CD1c-positive myeloid dendritic cell (primary cell): ENCODE results near the gene PDE9A.

Source experiments
- DNase-seq: peaks from one replicate; pipeline ENCODE4 v3.0.0-alpha.2; 2016; ENCODE audit errors: extremely low spot score

Gene PDE9A

DNA sequence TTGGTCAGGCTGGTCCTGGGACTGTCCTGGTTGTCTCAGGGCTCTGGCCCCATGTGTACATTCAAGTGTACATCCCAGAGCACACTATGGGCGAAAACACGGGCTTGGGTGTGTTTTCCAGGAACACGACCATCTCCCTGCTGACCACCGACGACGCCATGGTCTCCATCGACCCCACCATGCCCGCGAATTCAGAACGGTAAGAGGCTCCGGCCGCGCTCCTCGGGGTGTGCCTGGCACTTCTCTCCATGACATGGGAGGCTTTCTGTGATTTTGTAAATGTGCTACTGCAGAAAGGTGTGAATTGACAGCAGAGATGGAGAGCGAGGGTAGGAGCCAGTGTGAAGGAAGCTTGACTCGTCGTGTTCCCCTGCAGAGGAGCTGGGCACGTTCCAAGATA is 34.4 kb downstream of the PDE9A start:
- no peak for DNase-seq

DNA sequence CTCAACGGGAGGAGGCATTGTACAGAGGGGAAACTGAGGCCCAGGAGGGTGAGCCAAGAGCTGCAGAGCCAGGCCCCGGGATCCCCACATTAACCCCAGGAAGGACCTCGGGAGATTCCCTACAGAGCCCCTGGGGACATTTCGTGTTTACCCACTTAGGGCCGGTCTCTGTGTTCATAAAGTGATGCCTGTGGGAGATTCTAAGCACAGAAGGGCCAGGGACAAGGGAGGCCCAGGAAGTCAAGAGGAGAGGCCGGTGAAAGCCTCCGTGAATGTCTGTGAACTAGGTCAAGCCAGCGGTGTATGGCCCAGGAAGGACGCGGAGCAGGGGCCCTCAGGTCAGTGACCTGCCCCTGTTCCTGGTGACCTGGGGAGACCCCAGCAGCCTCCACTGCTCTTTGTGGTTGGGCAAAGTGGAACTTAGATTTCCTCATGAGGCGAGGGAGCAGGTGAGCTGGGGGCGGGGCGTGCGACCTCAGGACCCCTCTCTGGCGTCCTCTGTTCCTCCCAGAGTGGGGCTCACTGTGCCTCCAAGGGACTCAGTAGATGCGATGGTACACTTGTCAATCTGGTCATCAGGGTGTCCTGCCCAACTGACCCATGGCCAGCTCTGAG is 34.9 kb downstream of the PDE9A start:
- DNase-seq: no peak

DNA sequence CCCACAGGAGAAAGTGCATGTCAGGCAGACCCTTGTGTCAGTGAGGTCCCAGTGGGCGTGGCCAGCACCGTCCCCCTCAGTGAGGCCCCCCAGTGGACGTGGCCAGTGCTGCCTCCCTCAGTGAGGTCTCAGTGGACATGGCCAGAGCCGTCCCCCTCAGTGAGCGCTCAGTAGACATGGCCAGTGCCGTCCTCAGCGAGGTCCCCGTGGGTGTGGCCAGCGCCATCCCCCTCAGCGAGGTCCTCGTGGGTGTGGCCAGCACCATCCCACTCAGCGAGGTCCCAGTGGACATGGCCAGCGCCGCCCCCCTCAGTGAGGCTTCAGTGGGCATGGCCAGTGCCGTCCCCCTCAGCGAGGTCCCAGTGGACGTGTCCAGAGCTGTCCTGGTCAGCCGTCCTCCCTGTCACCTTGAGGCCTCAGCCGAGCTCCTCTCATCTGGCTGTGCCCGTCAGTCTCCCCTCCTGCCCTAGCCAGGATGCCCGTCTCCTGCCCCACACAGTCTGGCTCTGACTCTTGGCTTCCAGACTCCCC is 35.5 kb downstream of the PDE9A start:
- no peak for DNase-seq

DNA sequence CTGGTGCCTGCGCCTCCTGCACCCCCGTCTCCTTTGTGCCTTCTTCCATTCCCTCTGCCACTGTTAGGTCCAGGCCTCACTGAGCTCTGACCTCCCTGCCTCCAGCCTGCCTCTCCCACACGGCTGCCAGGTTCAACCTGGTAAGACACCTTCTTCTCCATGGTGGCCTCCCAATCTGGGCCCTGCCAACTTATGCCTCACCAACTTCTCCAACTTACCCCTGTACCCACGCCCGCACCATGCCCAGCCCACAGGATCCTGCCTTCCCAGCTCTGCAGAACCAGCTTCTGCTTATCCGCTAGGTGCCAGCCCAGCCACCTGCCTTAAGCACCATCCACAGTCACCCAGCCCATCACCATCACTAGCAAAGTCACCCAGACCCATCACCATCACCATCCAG is 37.2 kb downstream of the PDE9A start:
- DNase-seq: no peak

DNA sequence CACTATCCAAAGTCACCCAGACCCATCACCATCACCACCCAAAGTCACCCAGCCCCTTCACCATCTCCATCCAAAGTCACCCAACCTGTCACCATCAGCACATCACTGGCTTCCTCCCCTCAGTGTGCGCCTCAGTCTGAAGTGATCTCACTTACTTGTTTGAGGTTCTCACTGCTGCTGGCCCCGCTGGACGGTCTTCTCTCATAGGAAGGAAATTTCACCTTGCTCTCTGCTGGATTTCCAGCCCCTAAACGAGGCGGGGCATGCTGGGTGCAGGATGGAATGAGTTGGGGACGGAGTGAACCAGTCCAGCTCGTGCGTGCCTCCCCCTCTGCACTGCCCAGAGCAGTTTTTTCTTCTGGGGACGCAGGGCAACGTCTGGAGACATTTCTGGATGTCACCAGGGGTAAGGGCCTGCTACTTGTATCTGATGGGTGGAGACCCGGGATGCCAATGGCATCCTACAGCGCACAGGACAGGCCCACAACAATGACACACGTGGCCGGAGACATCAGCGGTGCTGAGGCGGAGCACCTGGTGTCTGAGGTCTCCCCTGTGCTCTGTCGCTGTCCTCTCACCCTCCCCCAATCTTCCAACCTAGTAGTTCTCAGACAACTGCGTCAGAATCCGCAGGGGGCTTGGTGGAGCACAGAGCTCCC is 38.6 kb downstream of the PDE9A start:
- no peak for DNase-seq

DNA sequence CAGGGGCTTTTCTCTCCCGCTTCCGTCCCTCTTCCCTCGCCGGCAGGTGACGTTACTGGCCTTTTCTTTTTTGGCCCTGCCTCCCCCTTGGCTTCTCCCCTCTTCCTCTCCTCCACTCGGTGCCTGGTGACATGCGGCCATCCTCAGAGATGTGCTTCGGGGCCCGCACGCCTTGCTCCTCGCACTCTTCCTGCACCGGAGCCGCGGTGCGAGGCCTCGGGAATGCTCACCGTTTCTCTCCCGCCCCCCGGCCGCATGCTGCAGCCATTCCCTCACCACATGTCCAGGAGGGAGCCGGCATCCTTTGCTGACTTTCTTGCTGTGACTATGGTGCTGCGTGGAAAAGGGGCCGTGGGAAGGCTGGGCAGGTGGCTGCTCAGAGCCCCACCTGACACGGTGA is 39.3 kb downstream of the PDE9A start:
- no peak for DNase-seq

DNA sequence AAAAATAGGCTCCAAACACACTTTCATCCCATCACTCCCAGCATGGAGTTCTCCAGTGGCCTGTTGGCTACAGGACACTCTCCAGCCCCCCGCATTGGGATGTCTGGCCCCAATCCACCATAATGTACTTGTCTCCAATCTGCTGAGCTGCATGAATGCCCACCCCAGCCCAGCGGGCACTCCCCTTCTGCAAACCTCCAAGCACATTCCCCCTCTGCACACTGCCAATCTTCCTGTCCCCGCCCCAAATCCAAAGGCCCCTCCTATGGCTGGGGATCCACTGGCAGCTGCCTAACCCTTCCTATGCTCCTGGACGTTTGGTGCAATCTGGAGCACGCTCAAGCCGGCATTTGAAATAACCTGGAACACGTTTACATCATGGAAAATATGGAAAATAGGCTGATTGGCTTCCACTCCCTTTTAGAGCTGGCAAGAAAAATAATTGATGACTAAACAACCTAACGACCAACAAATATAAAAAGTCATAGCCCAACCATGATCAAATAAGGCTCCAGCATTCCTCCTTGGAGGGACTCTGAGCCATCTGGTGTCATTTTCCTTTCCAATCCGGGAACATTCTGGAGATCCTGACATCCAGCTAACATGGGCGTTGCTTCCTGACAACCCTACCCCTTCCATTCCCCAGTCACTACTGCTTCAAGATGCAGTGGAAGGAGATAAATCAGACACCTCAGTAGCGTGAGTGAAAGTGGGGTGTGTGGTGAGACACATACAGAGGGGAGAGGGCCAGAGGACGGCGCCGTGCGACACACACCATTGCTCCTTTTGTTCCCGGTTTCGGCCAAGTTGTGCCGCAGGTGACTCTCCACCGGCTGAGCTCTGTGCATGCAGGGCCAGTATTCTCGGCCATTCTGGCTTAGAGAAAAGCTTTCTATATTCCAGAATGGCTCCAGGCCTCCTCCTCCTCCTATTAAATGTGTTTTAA is 41.6 kb downstream of the PDE9A start:
- DNase-seq: no peak

DNA sequence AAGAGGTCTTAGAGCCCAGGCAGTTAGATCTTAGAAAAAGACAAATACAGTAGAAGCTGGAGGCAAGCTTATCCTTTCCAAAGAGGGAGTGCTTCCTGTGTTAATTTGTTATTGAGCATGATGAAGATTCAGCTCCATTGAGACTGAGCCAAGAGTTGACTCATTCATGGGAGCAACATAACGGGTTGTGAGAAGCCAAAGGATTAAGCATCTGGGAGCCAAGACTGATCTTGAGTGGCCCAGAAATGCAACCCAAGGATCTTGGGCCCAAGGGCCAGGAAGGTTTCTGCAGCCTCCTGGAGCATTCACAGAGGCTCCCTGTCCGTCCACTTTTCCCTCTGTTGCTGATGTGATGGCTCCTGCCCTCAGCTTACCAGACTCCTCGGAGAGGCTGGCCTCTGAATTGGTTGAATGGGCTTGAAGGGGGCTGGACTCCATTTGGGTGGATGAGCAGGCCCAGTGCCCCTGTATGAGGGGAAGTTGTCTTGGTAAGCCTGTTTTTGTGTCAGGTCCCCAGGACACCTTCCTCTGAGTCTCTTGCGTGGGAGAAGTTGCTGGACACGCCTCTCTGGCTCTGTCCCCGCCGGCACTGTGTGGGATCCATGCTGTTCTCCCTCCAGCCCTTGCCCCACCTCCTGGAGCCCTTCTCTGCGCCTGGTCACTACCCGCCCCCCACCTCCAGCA is 42.4 kb downstream of the PDE9A start:
- no peak for DNase-seq

DNA sequence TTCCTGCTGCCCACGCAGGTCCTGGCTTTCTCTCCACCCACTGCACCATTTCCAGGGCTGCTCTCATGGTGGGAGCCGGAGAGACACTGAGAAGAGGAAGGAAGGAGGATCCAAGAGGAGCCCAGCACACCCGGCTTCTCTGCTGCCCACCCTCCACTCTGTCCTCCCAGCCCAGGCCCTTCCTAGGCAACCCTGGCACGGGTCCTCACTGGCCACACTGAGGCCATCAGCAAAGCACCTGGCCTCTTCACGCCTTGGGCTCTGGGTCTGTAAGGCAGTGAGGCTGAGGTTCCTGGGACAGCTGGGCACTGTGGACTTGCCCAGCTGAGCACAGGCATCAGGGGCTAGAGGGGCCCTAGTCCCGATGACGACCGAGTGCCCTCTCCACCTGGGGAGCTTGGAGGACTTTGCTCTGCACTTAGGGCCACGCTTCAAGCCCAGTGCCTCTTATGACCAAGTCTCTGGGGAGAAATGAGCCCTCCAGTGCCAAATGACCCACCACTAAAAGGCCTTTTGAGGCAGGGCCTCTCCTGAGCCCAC is 43.1 kb downstream of the PDE9A start:
- no peak for DNase-seq

DNA sequence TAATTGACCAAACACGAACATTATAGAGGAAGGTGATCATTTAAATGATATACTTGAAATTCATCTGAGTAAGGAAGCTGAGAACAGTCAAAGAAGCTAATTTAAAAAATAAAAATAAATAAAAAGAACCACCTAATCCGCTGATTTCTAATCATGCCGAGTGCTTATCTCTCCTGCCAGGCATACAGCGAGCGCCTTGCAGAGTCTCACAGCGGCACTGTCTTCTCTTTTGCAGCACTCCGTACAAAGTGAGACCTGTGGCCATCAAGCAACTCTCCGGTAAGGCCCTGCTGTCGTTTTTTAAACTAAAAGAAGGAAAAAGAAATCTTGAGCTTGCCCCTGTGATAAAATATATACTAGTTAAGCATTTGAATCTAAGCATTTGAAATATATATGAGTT is 45.3 kb downstream of the PDE9A start:
- DNase-seq: no peak

DNA sequence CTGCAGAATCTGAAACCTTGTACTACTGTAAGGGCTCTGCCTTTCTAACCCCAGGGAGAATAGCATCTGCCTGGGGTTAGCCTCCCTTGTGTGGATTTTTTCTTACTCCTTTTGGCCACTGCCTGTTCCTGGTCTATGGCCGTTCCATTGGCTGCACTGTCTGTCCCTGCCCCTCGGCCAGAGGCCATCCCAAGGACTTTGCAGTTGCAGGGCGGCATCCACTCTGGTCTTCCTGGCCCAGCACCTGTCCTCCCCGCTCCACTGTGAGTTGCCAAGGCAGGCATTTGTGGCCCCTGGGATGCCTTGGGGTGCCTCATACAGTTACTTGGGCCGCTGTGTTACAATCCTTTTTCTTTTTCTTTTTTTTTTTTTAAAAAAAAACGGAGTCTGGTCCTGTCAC is 45.8 kb downstream of the PDE9A start:
- no peak for DNase-seq

DNA sequence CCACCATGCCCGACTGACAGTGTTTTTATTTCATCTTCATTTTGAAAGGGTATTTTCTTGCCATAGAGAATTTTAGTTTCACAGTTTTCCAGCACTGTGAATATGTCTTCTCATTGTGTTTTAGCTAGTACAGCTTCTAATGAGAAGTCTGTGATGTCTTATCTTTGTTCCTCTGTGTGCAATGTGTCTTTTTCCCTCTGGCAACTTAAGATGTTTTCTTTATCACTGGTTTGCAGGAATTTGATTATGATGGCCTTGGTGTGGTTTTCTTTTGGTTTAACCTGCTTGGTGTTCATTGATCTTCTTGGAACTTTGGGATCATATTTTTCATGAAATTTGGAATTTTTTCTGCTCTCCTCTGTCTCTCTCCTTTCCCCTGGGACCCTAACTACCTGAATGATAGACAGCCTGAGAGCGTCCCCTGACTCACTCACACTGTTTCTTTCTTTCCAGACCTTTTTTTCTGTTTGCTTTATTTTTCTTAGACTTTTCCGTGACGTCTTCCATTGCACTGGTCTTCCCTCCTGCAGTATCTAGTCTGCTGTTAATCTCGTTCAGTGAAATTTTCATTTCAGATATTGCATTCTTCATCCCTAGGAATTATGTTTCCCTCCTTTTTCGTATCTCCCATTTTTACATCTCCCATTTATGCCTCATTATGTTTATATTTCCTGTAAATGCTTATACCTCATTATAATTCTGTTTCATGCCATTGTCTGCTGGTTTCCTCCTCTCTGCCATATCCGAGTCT is 48.5 kb downstream of the PDE9A start:
- no peak for DNase-seq

DNA sequence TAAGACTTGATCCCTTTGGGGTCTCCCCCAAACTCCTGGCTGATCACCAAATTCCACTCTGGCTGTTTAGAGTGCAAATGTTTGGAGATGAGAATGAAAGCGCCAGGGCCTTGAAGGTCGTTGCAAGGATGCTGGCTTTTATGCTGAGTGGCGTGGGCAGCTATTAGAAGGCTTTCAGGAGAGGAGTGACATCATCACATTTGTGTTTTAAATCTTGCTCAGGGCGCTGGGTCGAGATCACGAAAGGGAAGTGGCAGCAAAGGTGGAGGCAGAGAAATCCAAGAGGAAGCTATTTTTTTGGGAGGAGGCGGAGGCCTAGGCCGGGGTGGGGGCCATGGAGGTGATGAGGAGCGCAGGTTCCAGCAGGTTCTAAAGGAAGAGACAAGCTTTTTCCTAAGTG is 49.3 kb downstream of the PDE9A start:
- no peak for DNase-seq

DNA sequence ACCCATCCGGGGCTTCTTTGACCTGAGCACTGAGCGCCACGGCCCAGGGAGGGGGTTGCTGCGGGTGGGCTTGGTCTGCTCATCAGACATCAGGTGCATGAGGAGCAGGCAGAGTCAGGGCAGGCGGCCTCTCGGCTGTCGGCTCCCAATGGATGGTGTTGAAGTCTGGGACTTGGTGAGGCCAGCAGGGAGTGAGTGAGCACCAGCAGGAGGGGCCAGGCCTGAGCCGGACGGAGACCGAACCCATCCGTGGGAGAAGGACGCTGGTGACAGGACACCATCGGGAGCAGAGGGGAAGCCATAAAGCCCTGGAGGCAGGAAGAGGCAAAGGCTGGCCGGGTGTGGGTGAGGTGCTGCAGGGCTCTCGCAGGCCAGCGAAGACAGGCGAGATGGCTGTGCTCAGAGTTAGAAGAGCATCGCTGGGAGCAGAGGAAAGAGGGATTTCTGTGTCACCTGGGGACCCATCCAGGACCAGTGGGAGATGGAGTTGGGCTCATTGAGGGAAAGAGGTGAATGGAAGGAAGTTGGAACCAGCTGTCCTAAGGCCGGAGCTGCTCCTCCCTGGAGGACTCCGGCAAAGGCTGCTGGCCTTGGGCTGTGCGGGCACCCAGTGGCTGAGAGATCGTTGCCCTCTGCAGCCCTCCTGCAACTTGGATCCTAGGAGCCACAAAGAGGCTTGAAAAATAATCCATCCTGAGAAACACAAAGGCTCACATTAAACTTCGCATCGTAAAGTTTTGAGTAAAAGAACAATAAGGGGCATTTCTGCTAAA is 49.9 kb downstream of the PDE9A start:
- DNase-seq: no peak

DNA sequence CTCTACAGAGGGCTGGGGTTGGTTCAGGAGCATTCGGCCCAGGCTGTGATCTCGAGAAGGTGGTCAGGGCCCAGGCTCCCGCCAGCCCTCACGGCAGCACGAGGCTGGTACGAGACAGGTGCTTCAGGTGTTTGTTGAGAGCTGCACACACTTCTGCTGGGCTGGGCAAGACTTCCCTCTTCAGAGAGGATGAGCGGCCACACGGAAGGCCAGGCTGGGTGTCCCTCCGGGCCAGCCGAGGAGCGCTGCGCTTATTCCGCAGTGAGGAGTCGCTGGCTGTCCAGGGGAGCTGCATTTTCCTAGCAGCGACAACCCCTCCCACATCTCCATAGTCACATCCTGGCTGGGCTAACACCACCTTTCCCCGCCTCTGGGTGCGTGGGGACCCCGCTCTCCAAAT is 50.5 kb downstream of the PDE9A start:
- no peak for DNase-seq

DNA sequence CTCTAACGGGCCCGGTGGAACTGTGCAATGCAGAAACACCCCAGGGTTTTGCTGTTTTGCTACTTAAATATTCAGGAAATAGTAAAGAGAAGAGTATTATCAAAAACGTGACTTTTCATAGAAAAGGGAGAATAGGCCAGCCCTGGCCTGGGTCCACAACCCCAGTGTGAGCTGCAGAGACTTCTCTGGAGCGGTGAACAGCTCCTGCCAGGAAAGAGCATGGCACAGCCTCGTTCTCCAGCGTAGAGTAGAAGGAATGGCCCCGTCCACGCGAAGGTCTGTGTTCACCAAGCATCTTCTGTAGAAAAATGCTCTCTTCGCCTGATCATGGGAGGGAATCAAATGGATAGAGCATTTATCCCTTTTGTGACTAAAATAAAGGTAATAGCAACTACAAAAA is 51.4 kb downstream of the PDE9A start:
- DNase-seq: no peak

DNA sequence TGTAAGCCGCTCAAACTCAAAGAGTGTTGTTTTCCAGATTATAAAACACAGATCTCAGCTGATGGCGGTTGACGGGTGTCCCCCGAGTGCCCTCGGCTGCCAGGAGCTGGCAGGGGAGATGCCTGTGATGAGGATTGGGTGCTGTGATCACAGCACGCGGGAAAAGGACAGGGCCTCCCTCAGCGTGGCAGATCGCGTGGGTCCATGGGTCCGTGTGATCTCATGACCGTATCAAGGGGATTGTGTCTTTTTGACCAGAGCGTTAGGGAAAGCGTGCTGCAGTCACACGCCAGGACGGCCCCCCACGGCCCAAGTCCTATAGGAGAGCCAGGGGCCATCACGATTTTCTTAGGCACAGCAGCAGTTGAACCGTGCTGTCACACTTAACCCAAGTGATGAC is 51.9 kb downstream of the PDE9A start:
- no peak for DNase-seq

DNA sequence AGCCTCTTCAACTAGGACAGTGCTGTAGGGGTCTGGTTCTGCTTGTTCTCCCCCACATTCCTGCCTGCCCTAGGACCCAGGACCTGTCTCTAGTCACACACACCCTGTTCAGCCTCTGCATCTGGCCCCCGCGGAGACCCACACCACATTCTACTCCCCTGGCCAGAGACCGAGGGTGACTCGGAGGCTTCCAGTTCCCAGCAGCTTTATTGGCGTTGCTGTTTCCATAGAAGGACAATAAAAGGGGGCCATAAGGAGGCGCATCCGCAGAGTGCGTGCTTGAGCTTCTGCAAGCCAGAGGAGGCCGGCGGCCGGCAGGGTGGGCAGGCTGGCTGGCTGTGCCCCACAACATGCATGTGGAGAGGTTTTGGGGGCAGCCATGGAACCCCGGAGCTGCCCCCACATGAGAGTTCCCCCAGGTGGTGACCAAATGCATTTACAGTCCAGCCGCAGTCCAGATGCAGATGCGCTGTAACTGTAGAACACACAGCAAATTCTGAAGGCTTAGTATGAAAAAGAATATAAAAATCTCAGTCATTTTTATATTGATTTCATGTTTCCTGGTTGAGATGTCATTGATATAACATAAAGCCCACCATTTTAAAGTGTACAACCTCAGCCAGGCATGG is 52.4 kb downstream of the PDE9A start:
- no peak for DNase-seq

DNA sequence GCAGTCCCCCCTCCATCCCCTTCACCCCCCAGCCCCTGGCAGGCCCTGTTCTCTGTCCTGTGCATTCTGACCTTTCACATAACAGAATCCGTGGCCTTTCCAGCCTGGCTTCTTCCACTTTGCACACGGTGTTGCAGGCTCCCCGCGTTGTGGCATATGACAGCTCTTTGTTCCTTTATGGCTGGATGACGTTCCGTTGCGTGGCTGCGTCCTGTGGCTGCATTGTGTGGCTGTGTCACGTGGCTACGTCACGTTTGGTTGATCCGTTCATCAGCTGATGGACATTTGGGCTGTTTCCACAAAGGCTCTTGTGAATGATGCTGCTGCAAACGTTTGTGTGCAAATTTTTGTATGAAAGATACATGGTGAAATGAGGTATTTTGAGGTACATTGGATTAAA is 53.3 kb downstream of the PDE9A start:
- DNase-seq: no peak
